KBM-7 (cell line): ENCODE data around the gene SLC37A1.

Experiments
- DNase-seq: peaks from one replicate; pipeline ENCODE4 v3.0.0-alpha.2; 2015
- in situ Hi-C: fragments of 300-500 bp; cut with MboI; formaldehyde crosslinking; loops from 2 replicates; pipeline ENCODE4 v1.14.3; 2020; ENCODE audit warnings: low sequenced_read_pairs, low pct_unique_long_range_greater_than_20kb, mixed read lengths

SLC37A1 gene

GRCh38 chr21:42553435-42553834, 39.8 kb downstream of the SLC37A1 start:
- no peak for DNase-seq
- in situ Hi-C loops: loop anchor here (25.0 kb wide), 1 partner anchor 109 kb away; the partner anchor contains the start of gene PDE9A

- DNase-seq: no peak
- in situ Hi-C loops: loop anchor here (25.0 kb wide), 1 partner anchor 108 kb away; the partner anchor contains the start of gene PDE9A
Observed at GRCh38 chr21:42554251-42554961, 40.8 kb downstream of the SLC37A1 start.

- in situ Hi-C loops: loop anchor here (25.0 kb wide), 1 partner anchor 106 kb away; the partner anchor contains the start of gene PDE9A
- no peak for DNase-seq
Observed at GRCh38 chr21:42555756-42556438, 42.2 kb downstream of the SLC37A1 start.

- in situ Hi-C loops: loop anchor here (25.0 kb wide), 1 partner anchor 106 kb away; the partner anchor contains the start of gene PDE9A
- no peak for DNase-seq
Observed at GRCh38 chr21:42556476-42556875, 42.8 kb downstream of the SLC37A1 start.

GRCh38 chr21:42556960-42557359, 43.3 kb downstream of the SLC37A1 start:
- DNase-seq: no peak
- in situ Hi-C loops: loop anchor here (25.0 kb wide), 1 partner anchor 105 kb away; the partner anchor contains the start of gene PDE9A

GRCh38 chr21:42557420-42557819, 43.8 kb downstream of the SLC37A1 start:
- in situ Hi-C loops: loop anchor here (25.0 kb wide), 1 partner anchor 105 kb away; the partner anchor contains the start of gene PDE9A
- no peak for DNase-seq

- in situ Hi-C loops: loop anchor here (25.0 kb wide), 1 partner anchor 104 kb away; the partner anchor contains the start of gene PDE9A
- no peak for DNase-seq
Observed at GRCh38 chr21:42558368-42558767, 44.7 kb downstream of the SLC37A1 start.

GRCh38 chr21:42558846-42559245, 45.2 kb downstream of the SLC37A1 start:
- DNase-seq: no peak

GRCh38 chr21:42559326-42559725, 45.7 kb downstream of the SLC37A1 start:
- DNase-seq: no peak
- in situ Hi-C loops: loop anchor here (25.0 kb wide), 1 partner anchor 103 kb away; the partner anchor contains the start of gene PDE9A

More at GRCh38 chr21:42558846-42559245, 45.2 kb downstream of the SLC37A1 start:
- in situ Hi-C loops: loop anchor here (25.0 kb wide), 1 partner anchor 103 kb away; the partner anchor contains the start of gene PDE9A

- in situ Hi-C loops: loop anchor here (25.0 kb wide), 1 partner anchor 102 kb away; the partner anchor contains the start of gene PDE9A
Observed at GRCh38 chr21:42560517-42561179, 47.0 kb downstream of the SLC37A1 start.

GRCh38 chr21:42561762-42562650, 48.4 kb downstream of the SLC37A1 start:
- in situ Hi-C loops: loop anchor here (25.0 kb wide), 1 partner anchor 100 kb away; the partner anchor contains the start of gene PDE9A
- DNase-seq: no peak

More at GRCh38 chr21:42560517-42561179, 47.0 kb downstream of the SLC37A1 start:
- no peak for DNase-seq

GRCh38 chr21:42562816-42563215, 49.2 kb downstream of the SLC37A1 start:
- in situ Hi-C loops: loop anchor here (25.0 kb wide), 1 partner anchor 99 kb away; the partner anchor contains the start of gene PDE9A
- DNase-seq: no peak

- no peak for DNase-seq
- in situ Hi-C loops: loop anchor here (25.0 kb wide), 1 partner anchor 99 kb away; the partner anchor contains the start of gene PDE9A
Observed at GRCh38 chr21:42563261-42563660, 49.6 kb downstream of the SLC37A1 start.

GRCh38 chr21:42563686-42564085, 50.0 kb downstream of the SLC37A1 start:
- no peak for DNase-seq
- in situ Hi-C loops: loop anchor here (25.0 kb wide), 1 partner anchor 99 kb away; the partner anchor contains the start of gene PDE9A

GRCh38 chr21:42564561-42564971, 50.9 kb downstream of the SLC37A1 start:
- DNase-seq: no peak
- in situ Hi-C loops: loop anchor here (25.0 kb wide), 1 partner anchor 98 kb away; the partner anchor contains the start of gene PDE9A

GRCh38 chr21:42565206-42565810, 51.7 kb downstream of the SLC37A1 start:
- DNase-seq: no peak

GRCh38 chr21:42565886-42566523, 52.4 kb downstream of the SLC37A1 start:
- in situ Hi-C loops: loop anchor here (25.0 kb wide), 1 partner anchor 96 kb away; the partner anchor contains the start of gene PDE9A
- DNase-seq: no peak

More at GRCh38 chr21:42565206-42565810, 51.7 kb downstream of the SLC37A1 start:
- in situ Hi-C loops: loop anchor here (25.0 kb wide), 1 partner anchor 97 kb away; the partner anchor contains the start of gene PDE9A
